Measurements from ENCODE around the gene GRIN2A.

DNA sequence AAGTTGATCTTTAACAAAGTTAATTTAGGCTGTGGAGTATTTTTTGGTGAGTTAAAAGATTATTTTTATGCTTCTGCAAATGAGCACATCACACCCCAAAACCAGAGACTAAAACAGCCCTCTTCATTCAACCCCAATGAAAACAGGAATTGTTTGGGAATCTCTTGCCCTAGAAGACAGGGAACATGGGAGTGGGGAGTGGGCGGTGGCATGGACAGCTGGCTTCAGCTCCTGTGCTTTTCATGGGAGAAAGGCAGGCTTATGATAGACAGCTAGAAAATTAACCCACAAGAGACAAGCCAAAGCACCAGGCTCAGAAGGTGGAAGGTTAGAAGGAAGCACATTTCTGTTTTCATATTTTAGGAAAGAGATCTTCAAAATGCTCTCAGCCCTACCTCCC lies 19.2 kb downstream of the GRIN2A start:
- TF ChIP-seq, protein P1, sequence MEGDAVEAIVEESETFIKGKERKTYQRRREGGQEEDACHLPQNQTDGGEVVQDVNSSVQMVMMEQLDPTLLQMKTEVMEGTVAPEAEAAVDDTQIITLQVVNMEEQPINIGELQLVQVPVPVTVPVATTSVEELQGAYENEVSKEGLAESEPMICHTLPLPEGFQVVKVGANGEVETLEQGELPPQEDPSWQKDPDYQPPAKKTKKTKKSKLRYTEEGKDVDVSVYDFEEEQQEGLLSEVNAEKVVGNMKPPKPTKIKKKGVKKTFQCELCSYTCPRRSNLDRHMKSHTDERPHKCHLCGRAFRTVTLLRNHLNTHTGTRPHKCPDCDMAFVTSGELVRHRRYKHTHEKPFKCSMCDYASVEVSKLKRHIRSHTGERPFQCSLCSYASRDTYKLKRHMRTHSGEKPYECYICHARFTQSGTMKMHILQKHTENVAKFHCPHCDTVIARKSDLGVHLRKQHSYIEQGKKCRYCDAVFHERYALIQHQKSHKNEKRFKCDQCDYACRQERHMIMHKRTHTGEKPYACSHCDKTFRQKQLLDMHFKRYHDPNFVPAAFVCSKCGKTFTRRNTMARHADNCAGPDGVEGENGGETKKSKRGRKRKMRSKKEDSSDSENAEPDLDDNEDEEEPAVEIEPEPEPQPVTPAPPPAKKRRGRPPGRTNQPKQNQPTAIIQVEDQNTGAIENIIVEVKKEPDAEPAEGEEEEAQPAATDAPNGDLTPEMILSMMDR (IDR thresholded peaks at IDR 0.05; ENCODE audit: poor library complexity) = no peak
- TF ChIP-seq EZH2phosphoT487 (IDR thresholded peaks at IDR 0.05; ENCODE audit: low read depth, severe bottlenecking, unreplicated experiment) = no peak

All from hepatocyte (in vitro differentiated cells).